SU-DHL-6 (cell line): ENCODE data around the gene CTRL.

Experiments used
- EZH2phosphoT487 ChIP-seq: fragments of 200-600 bp; sonication (generic), shearing (Covaris generic); conservative IDR thresholded peaks from 2 replicates; pipeline ENCODE4 v1.6.1; 2018; ENCODE audit warnings: mild to moderate bottlenecking, antibody characterized with exemption, low read length, moderate library complexity, mixed read lengths
- TF ChIP-seq, protein P1 (sequence below): fragments of 200-600 bp; sonication (generic); IDR thresholded peaks from one replicate; pipeline ENCODE4 v1.5.1; 2017; ENCODE audit warnings: antibody characterized with exemption, mild to moderate bottlenecking, low read length, moderate library complexity; ENCODE audit not compliant: insufficient read depth, poor library complexity, severe bottlenecking

DNA sequence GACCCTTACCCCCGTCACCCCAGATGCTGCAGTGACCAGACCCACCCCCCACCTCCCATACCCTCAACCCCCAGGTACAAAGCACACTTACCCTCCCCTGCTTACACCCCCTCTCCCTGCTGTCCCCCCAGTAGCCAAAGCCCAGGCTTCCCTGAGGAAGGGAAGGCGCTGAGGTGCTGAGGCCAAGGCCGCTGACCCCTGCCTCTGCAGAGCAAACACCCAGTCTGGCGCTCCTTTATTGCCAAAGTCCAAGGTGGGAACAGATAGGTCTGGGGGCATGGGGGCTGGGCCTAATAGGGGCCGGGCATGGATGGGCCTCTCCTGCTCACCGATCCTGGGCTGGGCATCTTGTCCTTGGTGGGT lies 11.6 kb upstream of the CTRL start:
- TF ChIP-seq, protein P1, sequence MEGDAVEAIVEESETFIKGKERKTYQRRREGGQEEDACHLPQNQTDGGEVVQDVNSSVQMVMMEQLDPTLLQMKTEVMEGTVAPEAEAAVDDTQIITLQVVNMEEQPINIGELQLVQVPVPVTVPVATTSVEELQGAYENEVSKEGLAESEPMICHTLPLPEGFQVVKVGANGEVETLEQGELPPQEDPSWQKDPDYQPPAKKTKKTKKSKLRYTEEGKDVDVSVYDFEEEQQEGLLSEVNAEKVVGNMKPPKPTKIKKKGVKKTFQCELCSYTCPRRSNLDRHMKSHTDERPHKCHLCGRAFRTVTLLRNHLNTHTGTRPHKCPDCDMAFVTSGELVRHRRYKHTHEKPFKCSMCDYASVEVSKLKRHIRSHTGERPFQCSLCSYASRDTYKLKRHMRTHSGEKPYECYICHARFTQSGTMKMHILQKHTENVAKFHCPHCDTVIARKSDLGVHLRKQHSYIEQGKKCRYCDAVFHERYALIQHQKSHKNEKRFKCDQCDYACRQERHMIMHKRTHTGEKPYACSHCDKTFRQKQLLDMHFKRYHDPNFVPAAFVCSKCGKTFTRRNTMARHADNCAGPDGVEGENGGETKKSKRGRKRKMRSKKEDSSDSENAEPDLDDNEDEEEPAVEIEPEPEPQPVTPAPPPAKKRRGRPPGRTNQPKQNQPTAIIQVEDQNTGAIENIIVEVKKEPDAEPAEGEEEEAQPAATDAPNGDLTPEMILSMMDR: no peak
- TF ChIP-seq EZH2phosphoT487: no peak
